OCI-LY1 (cell line): Measurements from ENCODE around the gene CHRM3.

Source experiments
- H2AFZ ChIP-seq: fragments of 200-600 bp; sonication (generic), shearing (Covaris generic); 2 replicates; pipeline ENCODE4 v1.6.0; 2014; ENCODE audit warnings: antibody characterized with exemption, mild to moderate bottlenecking, low read length
- H3F3A ChIP-seq: fragments of 200-600 bp; sonication (generic), shearing (Covaris generic); 2 replicates; pipeline ENCODE4 v1.6.0; 2014; ENCODE audit warnings: mild to moderate bottlenecking, antibody characterized with exemption, low read length, moderate library complexity; ENCODE audit not compliant: insufficient read depth
- H3K27ac ChIP-seq: fragments of 200-600 bp; sonication (generic); 2 replicates; pipeline ENCODE4 v1.5.1; 2014; ENCODE audit warnings: low read length, mixed run types, mild to moderate bottlenecking, low read depth; ENCODE audit not compliant: poor library complexity, severe bottlenecking
- H3K27me3 ChIP-seq: fragments of 200-600 bp; sonication (generic); 2 replicates; pipeline ENCODE4 v1.6.0; 2014; ENCODE audit warnings: antibody characterized with exemption, mild to moderate bottlenecking, low read length, moderate library complexity; ENCODE audit not compliant: insufficient read depth
- H3K36me3 ChIP-seq: fragments of 200-600 bp; sonication (generic); 2 replicates; pipeline ENCODE4 v1.6.1; 2014; ENCODE audit warnings: mild to moderate bottlenecking, antibody characterized with exemption, low read length, moderate library complexity, mixed read lengths; ENCODE audit not compliant: insufficient read depth
- H3K4me1 ChIP-seq: fragments of 200-600 bp; sonication (generic); 2 replicates; pipeline ENCODE4 v1.5.1; 2014; ENCODE audit warnings: mild to moderate bottlenecking, low read length, moderate library complexity; ENCODE audit not compliant: insufficient read depth, severe bottlenecking
- H3K4me2 ChIP-seq: fragments of 200-600 bp; sonication (generic), shearing (Covaris generic); 2 replicates; pipeline ENCODE4 v1.6.1; 2014; ENCODE audit warnings: low read length
- H3K4me3 ChIP-seq: fragments of 200-600 bp; sonication (generic); 2 replicates; pipeline ENCODE4 v1.5.1; 2014; ENCODE audit warnings: low read length, low read depth, mild to moderate bottlenecking, mixed read lengths; ENCODE audit not compliant: poor library complexity, severe bottlenecking
- H3K79me2 ChIP-seq: fragments of 200-600 bp; shearing (Covaris generic); 2 replicates; pipeline ENCODE4 v1.6.1; 2016; ENCODE audit warnings: mixed run types, low read length, mixed read lengths; ENCODE audit not compliant: insufficient read depth
- H3K9ac ChIP-seq: fragments of 200-600 bp; sonication (generic), shearing (Covaris generic); 2 replicates; pipeline ENCODE4 v1.6.1; 2014; ENCODE audit warnings: mild to moderate bottlenecking, low read length, mixed read lengths
- H3K9me2 ChIP-seq: fragments of 200-600 bp; sonication (generic), shearing (Covaris generic); 2 replicates; pipeline ENCODE4 v1.6.1; 2014; ENCODE audit warnings: low read depth, mild to moderate bottlenecking, low read length, mixed read lengths
- H3K9me3 ChIP-seq: fragments of 200-600 bp; shearing (Covaris generic); 2 replicates; pipeline ENCODE4 v1.6.1; 2014; ENCODE audit warnings: low read length, mixed read lengths
- H4K20me1 ChIP-seq: fragments of 200-600 bp; sonication (generic), shearing (Covaris generic); 2 replicates; pipeline ENCODE4 v1.6.0; 2016; ENCODE audit warnings: mild to moderate bottlenecking, low read length; ENCODE audit not compliant: insufficient read depth
- EZH2 ChIP-seq: fragments of 200-600 bp; sonication (generic), shearing (Covaris generic); IDR thresholded peaks from 2 replicates; pipeline ENCODE4 v1.8.0; 2017; ENCODE audit warnings: borderline replicate concordance, mixed run types, mild to moderate bottlenecking, antibody characterized with exemption, low read length, moderate library complexity, mixed read lengths
- TF ChIP-seq, protein P1 (sequence below): fragments of 200-600 bp; sonication (generic), shearing (Covaris generic); IDR thresholded peaks from 2 replicates; pipeline ENCODE4 v1.5.1; 2017; ENCODE audit warnings: mild to moderate bottlenecking, antibody characterized with exemption, low read length, moderate library complexity, mixed read lengths

The CHRM3 gene

DNA sequence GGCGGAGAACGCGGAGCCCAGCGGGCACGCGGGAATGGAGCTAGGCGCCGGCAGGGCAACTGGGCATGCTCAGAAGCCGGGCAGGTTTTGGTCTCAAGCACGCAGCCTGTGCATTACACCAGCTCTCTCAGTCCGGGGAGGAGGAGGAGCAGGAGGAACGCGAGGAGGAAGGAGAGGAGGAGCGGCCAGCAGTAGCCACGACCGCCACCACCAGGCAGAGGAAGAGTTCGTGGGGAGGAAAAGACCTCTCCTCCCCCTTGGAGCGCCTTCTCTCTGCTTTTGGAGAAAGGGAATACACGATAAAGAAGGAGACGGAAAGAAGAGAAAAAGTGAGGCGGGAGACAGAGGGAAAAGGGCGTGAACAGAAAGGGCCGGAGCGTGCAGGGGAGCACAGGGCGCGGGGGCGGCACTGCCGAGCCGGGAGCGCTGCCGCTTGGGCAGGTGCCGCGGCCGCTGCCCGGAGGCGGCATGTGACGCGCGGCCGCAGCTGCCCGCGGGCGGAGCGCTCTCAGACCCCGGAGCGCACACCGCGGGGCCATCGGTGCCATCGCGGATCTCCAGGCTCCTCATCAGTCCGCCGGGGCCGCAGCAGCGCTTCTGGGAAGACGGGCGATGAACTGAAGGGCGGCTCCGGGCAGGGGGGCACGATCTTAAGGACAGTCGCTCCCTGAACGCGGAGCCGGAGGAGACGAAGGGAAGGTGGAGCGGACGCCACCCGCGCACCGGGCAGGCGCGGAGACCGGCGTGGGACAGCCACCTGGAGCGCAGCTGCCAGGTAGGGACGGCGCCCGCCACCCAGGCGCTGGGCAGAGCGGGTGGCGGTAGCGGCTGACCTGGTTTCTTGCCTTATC is at the start of gene CHRM3:
Gene CHRM3 (plus strand): TSS at position 116 of the 851 bp plus-strand sequence. CDS start 520,884 bp downstream, outside the sequence.
- H2AFZ ChIP-seq: no peak within 1 kb of the TSS
- H3K9ac ChIP-seq: no peak within 1 kb of the TSS
- no peak within 1 kb of the TSS for H3K4me2 ChIP-seq
- H3K4me3 ChIP-seq: no peak within 1 kb of the TSS
- no peaks in the 10 kb centered on the region for H3K27me3 ChIP-seq
- TF ChIP-seq, protein P1, sequence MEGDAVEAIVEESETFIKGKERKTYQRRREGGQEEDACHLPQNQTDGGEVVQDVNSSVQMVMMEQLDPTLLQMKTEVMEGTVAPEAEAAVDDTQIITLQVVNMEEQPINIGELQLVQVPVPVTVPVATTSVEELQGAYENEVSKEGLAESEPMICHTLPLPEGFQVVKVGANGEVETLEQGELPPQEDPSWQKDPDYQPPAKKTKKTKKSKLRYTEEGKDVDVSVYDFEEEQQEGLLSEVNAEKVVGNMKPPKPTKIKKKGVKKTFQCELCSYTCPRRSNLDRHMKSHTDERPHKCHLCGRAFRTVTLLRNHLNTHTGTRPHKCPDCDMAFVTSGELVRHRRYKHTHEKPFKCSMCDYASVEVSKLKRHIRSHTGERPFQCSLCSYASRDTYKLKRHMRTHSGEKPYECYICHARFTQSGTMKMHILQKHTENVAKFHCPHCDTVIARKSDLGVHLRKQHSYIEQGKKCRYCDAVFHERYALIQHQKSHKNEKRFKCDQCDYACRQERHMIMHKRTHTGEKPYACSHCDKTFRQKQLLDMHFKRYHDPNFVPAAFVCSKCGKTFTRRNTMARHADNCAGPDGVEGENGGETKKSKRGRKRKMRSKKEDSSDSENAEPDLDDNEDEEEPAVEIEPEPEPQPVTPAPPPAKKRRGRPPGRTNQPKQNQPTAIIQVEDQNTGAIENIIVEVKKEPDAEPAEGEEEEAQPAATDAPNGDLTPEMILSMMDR: no peak
- TF ChIP-seq EZH2: no peak
- H3K9me3 ChIP-seq: no peaks in the 10 kb centered on the region
- H4K20me1 ChIP-seq: no peaks in the 10 kb centered on the region
- no peaks in the 10 kb centered on the region for H3K36me3 ChIP-seq
- H3F3A ChIP-seq: no peaks in the 10 kb centered on the region
- no peaks in the 10 kb centered on the region for H3K4me1 ChIP-seq
- no peaks in the 10 kb centered on the region for H3K79me2 ChIP-seq
- H3K27ac ChIP-seq: no peak within 1 kb of the TSS
- no peaks in the 10 kb centered on the region for H3K9me2 ChIP-seq

DNA sequence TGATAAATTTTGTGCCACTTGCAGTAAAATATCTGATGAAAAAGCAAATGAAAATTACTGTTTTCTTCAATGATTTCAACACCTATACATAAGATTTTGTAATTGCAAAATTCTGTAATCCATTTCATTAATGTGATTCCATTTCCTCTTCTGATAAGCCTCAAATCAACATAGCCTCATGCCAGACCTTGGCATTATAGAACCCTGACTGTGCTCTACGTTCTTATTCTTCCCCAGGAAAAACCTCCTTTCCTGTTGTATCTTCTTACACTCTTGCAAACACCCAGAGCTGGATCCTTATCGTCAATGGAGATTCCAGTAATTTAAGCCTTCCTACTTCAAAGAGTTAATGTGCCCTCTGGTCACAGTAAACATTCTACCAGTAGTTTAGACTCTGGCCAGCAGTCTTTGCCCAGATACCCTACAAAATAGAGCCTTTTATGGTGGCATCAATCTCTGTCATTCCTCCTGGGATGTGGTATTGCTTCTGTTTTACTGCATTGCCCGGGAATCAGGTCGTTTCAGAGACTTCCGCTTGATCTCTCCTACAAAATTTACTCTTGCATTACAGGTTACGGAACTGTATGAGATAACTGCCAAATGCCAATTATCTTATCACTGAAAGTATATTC is 48.5 kb upstream of the CHRM3 start:
- TF ChIP-seq, protein P1: no peak
- no peak for TF ChIP-seq EZH2
- Histone ChIP-seq H4K20me1 (no peaks in the 10 kb centered on the region), H3F3A (no peaks in the 10 kb centered on the region), H3K27me3 (no peaks in the 10 kb centered on the region), H3K27ac (no peak overlapping the region), H3K36me3 (no peaks in the 10 kb centered on the region), H3K9ac (no peak overlapping the region), H3K79me2 (no peaks in the 10 kb centered on the region), H3K4me3 (no peak overlapping the region), H3K9me3 (no peaks in the 10 kb centered on the region), H3K9me2 (no peaks in the 10 kb centered on the region), H3K4me1 (no peaks in the 10 kb centered on the region), H3K4me2 (no peak overlapping the region), H2AFZ (no peak overlapping the region)

DNA sequence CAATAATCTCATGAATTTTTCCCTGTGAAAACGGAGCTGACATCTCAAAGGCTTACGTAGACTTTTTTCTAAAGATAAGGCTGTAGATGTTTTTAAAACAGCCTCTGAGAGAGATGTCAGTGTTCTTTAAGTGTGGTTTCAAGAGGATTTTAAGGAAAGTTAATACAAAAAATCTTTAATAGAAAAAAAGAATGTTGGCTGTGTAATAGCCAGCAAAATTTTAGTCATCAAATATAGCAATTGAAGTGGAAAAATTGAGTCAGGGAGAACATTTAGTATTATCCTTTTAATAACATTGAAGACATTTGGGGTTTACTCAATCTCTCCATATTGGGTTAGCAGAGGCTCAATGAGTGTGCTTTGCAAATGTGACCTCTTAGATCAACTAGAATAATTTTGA is 38.6 kb upstream of the CHRM3 start:
- Histone ChIP-seq H3K36me3 (no peaks in the 10 kb centered on the region), H3K79me2 (no peaks in the 10 kb centered on the region), H3K9ac (no peak overlapping the region), H3K4me3 (no peak overlapping the region), H3F3A (no peaks in the 10 kb centered on the region), H3K4me1 (no peaks in the 10 kb centered on the region), H4K20me1 (no peaks in the 10 kb centered on the region), H3K4me2 (no peak overlapping the region), H3K9me3 (no peaks in the 10 kb centered on the region), H2AFZ (no peak overlapping the region), H3K9me2 (no peaks in the 10 kb centered on the region), H3K27me3 (no peaks in the 10 kb centered on the region), H3K27ac (no peak overlapping the region)
- no peak for TF ChIP-seq EZH2
- TF ChIP-seq, protein P1: no peak
